Heart right ventricle (tissue), 16 donors: ENCODE data around the gene ALPK1. TPM values are rescaled to one million over a fixed set of nuclear protein-coding genes. Genes with fewer than 3 reads are reported as not detected.

Experiments used
- ATAC-seq, 8 donors: fragments of 200-7000 bp; cut with Tn5 transposase; one replicate each; pipeline ENCODE4 v1.9.1; 2020; ENCODE audit warnings: mild to moderate bottlenecking in 8 of 8, moderate library complexity in 8 of 8, moderate number of reproducible peaks in 1 of 8
- DNase-seq, 2 donors: peaks; one replicate each; pipeline ENCODE4 v3.0.0-alpha.2; 2020
- H3K27ac ChIP-seq, 10 donors: fragments of 200-600 bp; sonication (generic) in 2 of 10; one replicate each; pipeline versions ENCODE4 v1.5.0 to v1.8.0; 2020 to 2022; ENCODE audit warnings: mild to moderate bottlenecking in 3 of 10
- H3K27me3 ChIP-seq, 7 donors: fragments of 200-600 bp; one replicate each; pipeline ENCODE4 v1.8.0; 2021 to 2022; ENCODE audit warnings: mild to moderate bottlenecking in 2 of 7
- H3K36me3 ChIP-seq, 9 donors: fragments of 200-600 bp; sonication (generic) in 1 of 9; one replicate each; pipeline versions ENCODE4 v1.5.0 to v1.8.0; 2020 to 2022; ENCODE audit warnings: mild to moderate bottlenecking in 2 of 9
- H3K4me1 ChIP-seq, 9 donors: fragments of 200-600 bp; sonication (generic) in 1 of 9; one replicate each; pipeline versions ENCODE4 v1.5.0 to v1.8.0; 2020 to 2022; ENCODE audit warnings: mild to moderate bottlenecking in 4 of 9
- H3K4me3 ChIP-seq, 10 donors: fragments of 200-600 bp; sonication (generic) in 2 of 10; one replicate each; pipeline versions ENCODE4 v1.5.0 to v1.8.0; 2020 to 2022; ENCODE audit warnings: mild to moderate bottlenecking in 7 of 10, moderate library complexity in 2 of 10
- H3K9me3 ChIP-seq, 11 donors: fragments of 200-600 bp in 10 of 11; sonication (generic) in 2 of 11; one replicate each; pipeline versions ENCODE4 v1.5.0 to v1.8.0; 2013 to 2022; ENCODE audit warnings: mild to moderate bottlenecking in 2 of 11, control low read depth in 1 of 11, moderate library complexity in 1 of 11
- WGBS, 2 donors: extraction: QIAGEN DNeasy Blood & Tissue Kit; methylation state at CpG; one replicate each; pipeline ENCODE4 v1.1.7; 2013; ENCODE audit warnings: inconsistent platforms in 1 of 2; 5-methylcytosine and 5-hydroxymethylcytosine counted together
- intact Hi-C, 10 donors: fragments of 100-400 bp; cut with DNase I; formaldehyde crosslinking; loops; one replicate each; pipeline versions ENCODE4 v1.11.1 to v1.14.2; 2022
- polyA plus RNA-seq, 2 donors: library from polyadenylated mRNA; stranded (reverse); fragments of 200-250 nt; gene quantifications; one replicate each; pipeline ENCODE4 v1.2.3, GENCODE V29; 2013
- total RNA-seq, 10 donors: library from RNA; stranded (reverse); fragmentation: NEBNext Ultra II Directional in 3 of 10; extraction: Animal tissue kit (Norgen Biotek cat#: 25700) in 3 of 10; gene quantifications; one replicate each; pipeline versions ENCODE4 v1.2.1 to v1.2.4, GENCODE V29; 2021 to 2023
- TF ChIP-seq, protein P1 (sequence below), 9 donors: fragments of 200-600 bp; sonication (generic) in 2 of 9; IDR thresholded peaks; one replicate each; pipeline versions ENCODE4 v1.5.0 to v1.8.0; 2021 to 2022; ENCODE audit warnings: antibody characterized with exemption in 9 of 9, mild to moderate bottlenecking in 5 of 9, moderate library complexity in 1 of 9
- donor health status: Arrhythmogenic right ventricular cardiomyopathy.
- donor health status: ischemic (EF 13 %, LVEDD 7.1; RV severe dilation, severe dysfunction).
- donor health status: healthy with polysubstance abuse.
- donor health status: DM: no; HTN: yes; CAD: no.
- donor health status: DM: no; HTN: no; CAD: no.
- donor health status: ischemic (EF 25% LVEDD 6.9; RV normal size, moderate dysfunction).
- donor health status: ischemic (EF 25% LVEDD 5.7; RV mildly dilated, moderate dysfunction).
- donor health status: healthy.
- donor health status: DM: yes; HTN: yes; CAD: no.
- donor health status: Ischemic cardiomyopathy.
- donor health status: ischemic (EF 35%, LVEDD 5.7; RV mildly dilated, moderate dysfunction).
- donor health status: nonischemic (EF 11% LVEDD 7.7; RV severe dilation, severe dysfunction).
- donor health status: DM: yes; HTN: yes; CAD: no.
- donor health status: PGD.
- donor health status: ischemic (EF 29% LVEDD 5.4; RV normal size, mild dysfunction).
- donor health status: nonischemic (EF 23%, LVEDD 6.1; RV moderate dilation, normal function).

ALPK1 gene
- total and polyA plus RNA-seq, 12 donors = 1.1 to 11.0 (median 4.4) TPM

DNA sequence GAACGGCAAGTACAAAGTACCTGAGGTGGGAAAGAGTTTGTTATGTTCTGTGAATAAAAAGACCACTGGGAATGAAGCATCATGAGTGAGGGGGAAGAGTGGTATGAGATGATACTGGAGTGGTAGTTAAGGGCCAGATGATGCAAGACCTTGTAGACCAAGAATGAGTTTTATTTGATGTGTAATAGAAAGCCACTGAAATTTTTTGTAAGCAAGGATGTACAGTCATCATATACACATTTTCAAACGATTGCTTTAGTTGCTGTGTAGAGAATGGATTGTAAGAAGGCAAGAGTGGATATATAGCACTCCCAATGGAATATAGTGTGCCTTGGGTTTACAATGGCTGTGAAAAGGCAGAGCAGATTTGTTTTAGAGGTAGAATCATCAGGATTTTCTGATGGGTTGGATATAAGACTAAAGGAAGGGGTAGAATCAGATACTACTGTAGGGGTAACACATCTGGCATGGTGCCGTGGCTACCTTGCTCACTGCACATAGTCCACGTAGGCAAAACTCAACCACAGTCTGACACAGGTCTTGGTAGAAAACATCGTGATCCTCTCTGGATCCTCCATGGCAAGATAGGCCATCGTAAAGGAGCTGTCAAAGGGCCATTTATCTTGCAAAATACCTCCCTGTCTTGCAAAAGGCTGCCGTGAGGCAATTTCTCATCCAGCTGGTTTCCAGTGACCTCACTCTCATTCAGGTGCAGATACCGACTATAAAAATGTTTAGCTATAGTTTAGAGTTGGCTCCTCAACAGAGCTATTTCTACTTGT, 26.3 kb upstream of the ALPK1 start:
- H3K4me1 ChIP-seq = peaks cover 0 to 12% (median 0%) of the 10 kb centered on the region in 9 donors
- 91 to 92% methylated on average over 8 of the region's 8 CpGs for WGBS, 2 donors
- peaks cover 0 to 28% (median 0%) of the 10 kb centered on the region in 9 donors for H3K36me3 ChIP-seq
- ATAC-seq = no peak
- H3K4me3 ChIP-seq = no peak overlapping the region
- DNase-seq = no peak
- intact Hi-C loops = no loop called here
- H3K27me3 ChIP-seq = no peaks in the 10 kb centered on the region
- peaks cover 0 to 5% (median 0%) of the 10 kb centered on the region in 11 donors for H3K9me3 ChIP-seq
- TF ChIP-seq, protein P1, sequence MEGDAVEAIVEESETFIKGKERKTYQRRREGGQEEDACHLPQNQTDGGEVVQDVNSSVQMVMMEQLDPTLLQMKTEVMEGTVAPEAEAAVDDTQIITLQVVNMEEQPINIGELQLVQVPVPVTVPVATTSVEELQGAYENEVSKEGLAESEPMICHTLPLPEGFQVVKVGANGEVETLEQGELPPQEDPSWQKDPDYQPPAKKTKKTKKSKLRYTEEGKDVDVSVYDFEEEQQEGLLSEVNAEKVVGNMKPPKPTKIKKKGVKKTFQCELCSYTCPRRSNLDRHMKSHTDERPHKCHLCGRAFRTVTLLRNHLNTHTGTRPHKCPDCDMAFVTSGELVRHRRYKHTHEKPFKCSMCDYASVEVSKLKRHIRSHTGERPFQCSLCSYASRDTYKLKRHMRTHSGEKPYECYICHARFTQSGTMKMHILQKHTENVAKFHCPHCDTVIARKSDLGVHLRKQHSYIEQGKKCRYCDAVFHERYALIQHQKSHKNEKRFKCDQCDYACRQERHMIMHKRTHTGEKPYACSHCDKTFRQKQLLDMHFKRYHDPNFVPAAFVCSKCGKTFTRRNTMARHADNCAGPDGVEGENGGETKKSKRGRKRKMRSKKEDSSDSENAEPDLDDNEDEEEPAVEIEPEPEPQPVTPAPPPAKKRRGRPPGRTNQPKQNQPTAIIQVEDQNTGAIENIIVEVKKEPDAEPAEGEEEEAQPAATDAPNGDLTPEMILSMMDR (IDR thresholded peaks at IDR 0.05) = no peak
- no peak overlapping the region for H3K27ac ChIP-seq

DNA sequence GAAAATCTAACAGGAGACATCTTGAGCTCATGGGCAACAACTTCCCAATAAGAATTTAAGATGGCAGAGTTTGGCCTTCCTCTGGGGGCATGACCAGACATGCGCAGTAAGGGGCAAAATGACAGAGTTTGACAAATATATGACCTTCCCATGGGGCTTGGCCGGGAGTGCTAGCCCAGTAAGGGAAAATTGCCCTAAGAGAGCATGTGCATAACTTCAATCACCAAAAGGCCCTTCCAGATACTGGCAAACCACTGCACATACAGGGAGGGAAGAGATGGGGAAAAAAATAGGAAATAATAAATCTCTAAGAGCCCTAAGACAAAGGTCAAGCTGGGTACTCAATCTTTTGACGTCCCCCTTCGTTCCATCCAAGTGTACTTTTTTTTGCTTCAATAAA, 24.9 kb upstream of the ALPK1 start:
- ATAC-seq (no peak), DNase-seq (no peak)
- H3K9me3 ChIP-seq = peaks cover 0 to 5% (median 0%) of the 10 kb centered on the region in 11 donors
- peaks cover 0 to 21% (median 0%) of the 10 kb centered on the region in 9 donors for H3K4me1 ChIP-seq
- no peak overlapping the region for H3K27ac ChIP-seq
- H3K27me3 ChIP-seq = no peaks in the 10 kb centered on the region
- intact Hi-C loops = no loop called here
- peaks cover 0 to 31% (median 0%) of the 10 kb centered on the region in 9 donors for H3K36me3 ChIP-seq
- WGBS, 2 donors = 93 to 94% methylated on average over 4 of the region's 4 CpGs
- no peak overlapping the region for H3K4me3 ChIP-seq
- TF ChIP-seq, protein P1 (IDR thresholded peaks at IDR 0.05) = no peak

DNA sequence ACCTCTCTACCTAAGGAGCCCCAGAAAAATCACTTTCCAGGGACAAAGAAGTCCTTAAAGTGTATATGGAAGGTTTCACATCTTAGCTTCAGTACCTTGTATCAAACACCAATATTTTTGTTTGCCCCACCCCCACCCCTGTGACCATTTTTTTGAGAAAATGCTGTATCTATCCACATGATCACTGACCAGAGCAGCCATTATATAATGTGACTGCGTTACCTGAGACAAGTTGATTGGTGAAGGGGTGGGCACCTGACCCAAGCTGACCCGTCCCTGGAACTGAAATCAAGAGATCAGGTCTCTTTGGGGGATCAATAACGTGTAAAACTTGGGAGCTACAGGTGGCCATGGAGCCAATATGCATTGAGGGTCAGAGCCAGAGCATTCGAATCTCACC, 22.2 kb upstream of the ALPK1 start:
- intact Hi-C loops = no loop called here
- peaks cover 0 to 5% (median 0%) of the 10 kb centered on the region in 11 donors for H3K9me3 ChIP-seq
- WGBS, 2 donors = 96 to 98% methylated on average over 4 of the region's 4 CpGs
- ATAC-seq = no peak
- DNase-seq = no peak
- TF ChIP-seq, protein P1 (IDR thresholded peaks at IDR 0.05) = no peak
- no peak overlapping the region for H3K4me3 ChIP-seq
- peaks cover 0 to 32% (median 6%) of the 10 kb centered on the region in 9 donors for H3K4me1 ChIP-seq
- no peak overlapping the region for H3K27ac ChIP-seq
- H3K27me3 ChIP-seq = no peaks in the 10 kb centered on the region
- H3K36me3 ChIP-seq = peaks cover 0 to 25% (median 0%) of the 10 kb centered on the region in 9 donors

DNA sequence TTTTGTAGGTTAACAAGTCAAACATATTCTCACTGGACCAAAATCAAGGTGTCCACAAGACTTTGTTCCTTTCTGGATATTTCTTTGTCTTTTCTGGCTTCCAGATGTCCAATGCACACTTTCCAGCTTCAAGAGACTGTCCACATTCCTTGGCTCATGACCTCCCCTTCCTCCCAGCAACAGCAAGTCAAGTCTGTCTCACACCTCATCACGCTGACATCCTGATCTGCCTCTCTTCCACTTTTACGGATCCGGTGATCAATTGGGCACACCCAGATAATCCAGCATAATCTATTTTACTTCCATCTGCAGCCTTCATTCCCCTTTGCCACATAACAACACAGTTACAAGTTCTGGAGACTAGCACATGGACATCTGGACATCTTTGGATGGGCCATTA, 21.1 kb upstream of the ALPK1 start:
- H3K9me3 ChIP-seq = peaks cover 0 to 5% (median 0%) of the 10 kb centered on the region in 11 donors
- ATAC-seq (no peak), DNase-seq (no peak)
- H3K4me1 ChIP-seq = peaks cover 0 to 35% (median 6%) of the 10 kb centered on the region in 9 donors
- H3K27me3 ChIP-seq = no peaks in the 10 kb centered on the region
- H3K27ac ChIP-seq = no peak overlapping the region
- WGBS, 2 donors = 84 to 85% methylated on average over 3 of the region's 3 CpGs
- TF ChIP-seq, protein P1 (IDR thresholded peaks at IDR 0.05) = no peak
- peaks cover 0 to 25% (median 0%) of the 10 kb centered on the region in 9 donors for H3K36me3 ChIP-seq
- H3K4me3 ChIP-seq = no peak overlapping the region
- intact Hi-C loops = no loop called here
